ENCODE measurements around the gene SGO2. TPM values are rescaled to one million over a fixed set of nuclear protein-coding genes. Genes with fewer than 3 reads are reported as not detected.

Gene SGO2
- total and polyA plus RNA-seq, 9 of the 15 experiments (the other 6 are each of a cell fraction or from before 2014, with no cell fraction given): 14.5 to 25.9 (median 16.6) TPM

DNA sequence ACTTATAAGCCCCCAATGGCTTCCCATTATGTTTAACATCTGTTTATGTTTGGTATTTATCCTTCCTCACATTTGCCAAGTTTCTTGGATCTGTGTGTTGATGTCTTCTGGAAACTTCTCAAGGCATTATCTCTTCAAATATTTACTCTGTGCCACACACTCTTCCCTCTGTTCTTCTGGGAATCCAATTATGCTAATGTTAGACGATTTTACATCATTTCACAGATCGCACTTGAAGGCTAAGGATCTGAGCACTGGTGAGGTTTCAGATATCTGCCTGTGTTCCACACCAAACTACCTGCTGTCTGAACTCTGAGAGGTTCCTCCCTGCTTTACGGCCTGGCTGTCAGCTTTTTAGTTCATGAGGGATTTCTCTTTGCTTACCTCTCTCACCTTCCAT lies 69.9 kb downstream of the SGO2 start:
- no TSS peak for BruUV-seq (replicated peaks)
- Histone ChIP-seq H3K36me3 (ENCODE audit: control insufficient read depth, insufficient read depth, low read length) (no peaks in the 10 kb centered on the region), H3K4me3 (no peak overlapping the region), H3K9me1 (ENCODE audit: control insufficient read depth, insufficient read depth, low read length) (no peaks in the 10 kb centered on the region), H3K27ac (ENCODE audit: extremely low read depth, low read depth, low read length) (no peak overlapping the region), H3K27me3 (ENCODE audit: control insufficient read depth in 2 of 2, insufficient read depth in 2 of 2, low read length in 2 of 2) (no peaks in the 10 kb centered on the region; a peak in 1 of 5 replicates), H3K9me3 (replicated peaks; ENCODE audit: control insufficient read depth, insufficient read depth, low read depth, low read length) (no peaks in the 10 kb centered on the region), H3K4me1 (replicated peaks in 1 of 2; ENCODE audit: control insufficient read depth in 2 of 2, insufficient read depth in 2 of 2, low read length in 2 of 2) (no peaks in the 10 kb centered on the region), H3K4me2 (ENCODE audit: insufficient read depth, low read length) (no peak overlapping the region), H3K9ac (ENCODE audit: insufficient read depth in 1 of 2, low read depth in 2 of 2, low read length in 2 of 2) (no peak overlapping the region), H3K79me2 (ENCODE audit: control insufficient read depth, insufficient read depth, low read length) (no peaks in the 10 kb centered on the region), H2AFZ (ENCODE audit: low read depth, low read length) (no peak overlapping the region), H4K20me1 (replicated peaks; ENCODE audit: control insufficient read depth, insufficient read depth, low read length) (no peaks in the 10 kb centered on the region)
- POLR2A ChIA-PET: interaction anchor here (0.6 kb wide), 1 partner anchor 293 kb away, joined by 3 read pairs; the partner anchor contains the start of genes NIF3L1 and PPIL3
- in situ Hi-C loops (cut with MboI) (no loop called here), intact Hi-C loops (cut with micrococcal nuclease) (loop anchor here (10.0 kb wide), 1 partner anchor 611 kb away; no protein-coding TSS in a partner anchor)
- DNase-seq (ENCODE audit: extremely low read depth in 1 of 4, low spot score in 3 of 4) (no peak), ATAC-seq (no peak), FAIRE-seq (no peak)
- TF ChIP-seq NRF1 (conservative IDR thresholded peaks at IDR 0.05 in 1 of 2, IDR thresholded peaks at IDR 0.05 in 1 of 2): no peak
- TF ChIP-seq SIRT6 (IDR thresholded peaks at IDR 0.05; ENCODE audit: low read depth, low read length): no peak
- TF ChIP-seq, protein P1, sequence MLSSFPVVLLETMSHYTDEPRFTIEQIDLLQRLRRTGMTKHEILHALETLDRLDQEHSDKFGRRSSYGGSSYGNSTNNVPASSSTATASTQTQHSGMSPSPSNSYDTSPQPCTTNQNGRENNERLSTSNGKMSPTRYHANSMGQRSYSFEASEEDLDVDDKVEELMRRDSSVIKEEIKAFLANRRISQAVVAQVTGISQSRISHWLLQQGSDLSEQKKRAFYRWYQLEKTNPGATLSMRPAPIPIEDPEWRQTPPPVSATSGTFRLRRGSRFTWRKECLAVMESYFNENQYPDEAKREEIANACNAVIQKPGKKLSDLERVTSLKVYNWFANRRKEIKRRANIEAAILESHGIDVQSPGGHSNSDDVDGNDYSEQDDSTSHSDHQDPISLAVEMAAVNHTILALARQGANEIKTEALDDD (IDR thresholded peaks at IDR 0.05): no peak
- no peak for TF ChIP-seq CEBPB (tag; IDR thresholded peaks at IDR 0.05)
- TF ChIP-seq CBFA2T2 (conservative IDR thresholded peaks at IDR 0.05): no peak
- TF ChIP-seq POLR2G (IDR thresholded peaks at IDR 0.05; ENCODE audit: low read depth, low read length): no peak
- TF ChIP-seq, protein P2, sequence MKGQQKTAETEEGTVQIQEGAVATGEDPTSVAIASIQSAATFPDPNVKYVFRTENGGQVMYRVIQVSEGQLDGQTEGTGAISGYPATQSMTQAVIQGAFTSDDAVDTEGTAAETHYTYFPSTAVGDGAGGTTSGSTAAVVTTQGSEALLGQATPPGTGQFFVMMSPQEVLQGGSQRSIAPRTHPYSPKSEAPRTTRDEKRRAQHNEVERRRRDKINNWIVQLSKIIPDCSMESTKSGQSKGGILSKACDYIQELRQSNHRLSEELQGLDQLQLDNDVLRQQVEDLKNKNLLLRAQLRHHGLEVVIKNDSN (CRISPR knock-in tag; IDR thresholded peaks at IDR 0.05): no peak
- no peak for TF ChIP-seq RBFOX2 (IDR thresholded peaks at IDR 0.05; ENCODE audit: low read depth, low read length)
- no peak for TF ChIP-seq FOXK1 (CRISPR knock-in tag; IDR thresholded peaks at IDR 0.05; ENCODE audit: borderline replicate concordance)
- TF ChIP-seq, protein P3, sequence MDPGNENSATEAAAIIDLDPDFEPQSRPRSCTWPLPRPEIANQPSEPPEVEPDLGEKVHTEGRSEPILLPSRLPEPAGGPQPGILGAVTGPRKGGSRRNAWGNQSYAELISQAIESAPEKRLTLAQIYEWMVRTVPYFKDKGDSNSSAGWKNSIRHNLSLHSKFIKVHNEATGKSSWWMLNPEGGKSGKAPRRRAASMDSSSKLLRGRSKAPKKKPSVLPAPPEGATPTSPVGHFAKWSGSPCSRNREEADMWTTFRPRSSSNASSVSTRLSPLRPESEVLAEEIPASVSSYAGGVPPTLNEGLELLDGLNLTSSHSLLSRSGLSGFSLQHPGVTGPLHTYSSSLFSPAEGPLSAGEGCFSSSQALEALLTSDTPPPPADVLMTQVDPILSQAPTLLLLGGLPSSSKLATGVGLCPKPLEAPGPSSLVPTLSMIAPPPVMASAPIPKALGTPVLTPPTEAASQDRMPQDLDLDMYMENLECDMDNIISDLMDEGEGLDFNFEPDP (CRISPR knock-in tag; IDR thresholded peaks at IDR 0.05): no peak
- no peak for TF ChIP-seq RHOXF2B (CRISPR knock-in tag; conservative IDR thresholded peaks at IDR 0.05)
- no peak for TF ChIP-seq FOXK2 (conservative IDR thresholded peaks at IDR 0.05 in 1 of 2, IDR thresholded peaks at IDR 0.05 in 1 of 2; ENCODE audit: low read depth in 2 of 2)
- TF ChIP-seq HNRNPLL (IDR thresholded peaks at IDR 0.05; ENCODE audit: low read depth, low read length, poor library complexity, severe bottlenecking): no peak
- TF ChIP-seq PHF20 (IDR thresholded peaks at IDR 0.05; ENCODE audit: partially characterized antibody): no peak
- no peak for TF ChIP-seq ARID1B (IDR thresholded peaks at IDR 0.05)
- no peak for TF ChIP-seq ZNF280B (CRISPR knock-in tag; IDR thresholded peaks at IDR 0.05)
- TF ChIP-seq BRD9 (IDR thresholded peaks at IDR 0.05; ENCODE audit: low read depth, partially characterized antibody): no peak
- TF ChIP-seq ILK (tag; IDR thresholded peaks at IDR 0.05; ENCODE audit: borderline replicate concordance, low read depth): no peak
- TF ChIP-seq SMAD4 (CRISPR knock-in tag; conservative IDR thresholded peaks at IDR 0.05): no peak
- 0% methylated on average over 3 of the region's 3 CpGs for WGBS (ENCODE audit: insufficient coverage, low coverage, missing lambda C conversion rate)
- CTCF ChIA-PET (ENCODE audit: low intra/inter-chr PET ratio): no interaction called here

All from K562 (cell line).